T-helper 22 cell (primary cell): ENCODE measurements around the gene KCNT2.

Experiments
- DNase-seq: peaks from one replicate; pipeline ENCODE4 v3.0.0-alpha.2; 2020; ENCODE audit warnings: low read depth

KCNT2 gene

GRCh38 chr1:196180847-196181593 is 427.2 kb downstream of the KCNT2 start:
- no peak for DNase-seq

GRCh38 chr1:196178083-196178635 is 430.1 kb downstream of the KCNT2 start:
- no peak for DNase-seq
